Measurements from ENCODE around the gene ARRDC5.

DNA sequence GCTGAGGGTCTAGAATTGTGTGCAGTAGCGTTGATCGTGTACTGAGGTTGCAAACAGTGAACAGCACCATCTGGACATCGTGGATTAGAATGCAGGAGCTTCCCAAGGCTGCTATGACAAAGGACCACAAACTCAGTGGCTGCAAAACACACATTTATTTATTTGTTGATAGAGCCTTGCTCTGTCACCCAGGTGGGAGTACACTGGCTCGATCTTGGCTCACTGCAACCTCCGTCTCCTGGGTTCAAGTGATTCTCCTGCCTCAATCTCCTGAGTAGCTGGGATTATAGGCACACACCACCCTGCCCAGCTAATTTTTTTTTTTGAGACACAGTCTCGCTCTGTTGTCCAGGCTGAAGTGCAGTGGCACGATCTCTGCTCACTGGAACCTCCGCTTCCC, 4.3 kb upstream of the ARRDC5 start:
- TF ChIP-seq TAF1 (IDR thresholded peaks at IDR 0.05; ENCODE audit: borderline replicate concordance, insufficient read depth, low read length), result no peak
- TF ChIP-seq, protein P1, sequence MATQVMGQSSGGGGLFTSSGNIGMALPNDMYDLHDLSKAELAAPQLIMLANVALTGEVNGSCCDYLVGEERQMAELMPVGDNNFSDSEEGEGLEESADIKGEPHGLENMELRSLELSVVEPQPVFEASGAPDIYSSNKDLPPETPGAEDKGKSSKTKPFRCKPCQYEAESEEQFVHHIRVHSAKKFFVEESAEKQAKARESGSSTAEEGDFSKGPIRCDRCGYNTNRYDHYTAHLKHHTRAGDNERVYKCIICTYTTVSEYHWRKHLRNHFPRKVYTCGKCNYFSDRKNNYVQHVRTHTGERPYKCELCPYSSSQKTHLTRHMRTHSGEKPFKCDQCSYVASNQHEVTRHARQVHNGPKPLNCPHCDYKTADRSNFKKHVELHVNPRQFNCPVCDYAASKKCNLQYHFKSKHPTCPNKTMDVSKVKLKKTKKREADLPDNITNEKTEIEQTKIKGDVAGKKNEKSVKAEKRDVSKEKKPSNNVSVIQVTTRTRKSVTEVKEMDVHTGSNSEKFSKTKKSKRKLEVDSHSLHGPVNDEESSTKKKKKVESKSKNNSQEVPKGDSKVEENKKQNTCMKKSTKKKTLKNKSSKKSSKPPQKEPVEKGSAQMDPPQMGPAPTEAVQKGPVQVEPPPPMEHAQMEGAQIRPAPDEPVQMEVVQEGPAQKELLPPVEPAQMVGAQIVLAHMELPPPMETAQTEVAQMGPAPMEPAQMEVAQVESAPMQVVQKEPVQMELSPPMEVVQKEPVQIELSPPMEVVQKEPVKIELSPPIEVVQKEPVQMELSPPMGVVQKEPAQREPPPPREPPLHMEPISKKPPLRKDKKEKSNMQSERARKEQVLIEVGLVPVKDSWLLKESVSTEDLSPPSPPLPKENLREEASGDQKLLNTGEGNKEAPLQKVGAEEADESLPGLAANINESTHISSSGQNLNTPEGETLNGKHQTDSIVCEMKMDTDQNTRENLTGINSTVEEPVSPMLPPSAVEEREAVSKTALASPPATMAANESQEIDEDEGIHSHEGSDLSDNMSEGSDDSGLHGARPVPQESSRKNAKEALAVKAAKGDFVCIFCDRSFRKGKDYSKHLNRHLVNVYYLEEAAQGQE (IDR thresholded peaks at IDR 0.05; ENCODE audit: insufficient read depth in 1 of 2, low read depth in 2 of 2, low read length in 2 of 2), result no peak
- TF ChIP-seq POLR2AphosphoS5 (IDR thresholded peaks at IDR 0.05; ENCODE audit: low read depth, low read length), result no peak
- TF ChIP-seq SIN3A (IDR thresholded peaks at IDR 0.05; ENCODE audit: borderline replicate concordance, insufficient read depth, low read length), result no peak

Data from PFSK-1 (cell line).